ENCODE results near the gene ATP5MC3. TPM values are rescaled to one million over a fixed set of nuclear protein-coding genes. Genes with fewer than 3 reads are reported as not detected.

The ATP5MC3 gene
- total RNA-seq, 1 experiment from 2014 or later = 287 TPM

GRCh38 chr2:175152242-175152641 is 29.3 kb downstream of the ATP5MC3 start:
- in situ Hi-C loops (cut with HindIII; ENCODE audit: low pct_unique_long_range_greater_than_20kb, low sequenced_read_pairs) = no loop called here
- ChIA-PET CTCF (no interaction called here), POLR2A (no interaction called here)
- BruUV-seq (replicated peaks) = no TSS peak
- intact Hi-C loops (cut with micrococcal nuclease; ENCODE audit: unreplicated experiment) = no loop called here
- ATAC-seq (no peak), DNase-seq (ENCODE audit: low read depth, low spot score) (no peak)
- Histone ChIP-seq H3K4me3 (ENCODE audit: low read depth in 2 of 2, low read length in 2 of 2) (no peak overlapping the region), H3K27ac (ENCODE audit: low read length) (no peak overlapping the region), H3K27me3 (ENCODE audit: control insufficient read depth, insufficient read depth, low read length) (no peaks in the 10 kb centered on the region), H3K9me3 (ENCODE audit: control insufficient read depth, insufficient read depth, low read depth, low read length) (no peaks in the 10 kb centered on the region), H3K4me1 (ENCODE audit: control insufficient read depth, insufficient read depth, low read length) (peaks cover 17% of the 10 kb centered on the region; the same call in 1 of the 2 replicates), H3K36me3 (ENCODE audit: control insufficient read depth, insufficient read depth, low read length) (peaks cover 3% of the 10 kb centered on the region; the same call in 1 of the 2 replicates)
- TF ChIP-seq TCF7L2 (IDR thresholded peaks at IDR 0.05; ENCODE audit: low read depth, low read length) (no peak), POLR2AphosphoS5 (IDR thresholded peaks at IDR 0.05; ENCODE audit: low read depth, low read length) (no peak), CTCF (IDR thresholded peaks at IDR 0.05) (no peak), SIN3A (IDR thresholded peaks at IDR 0.05; ENCODE audit: borderline replicate concordance, insufficient read depth, low read depth, low read length) (no peak), REST (IDR thresholded peaks at IDR 0.05; ENCODE audit: insufficient read depth in 1 of 2, low read depth in 2 of 2, low read length in 1 of 2) (no peak)

- ATAC-seq = no peak
- POLR2A ChIA-PET = no interaction called here
- intact Hi-C loops (cut with micrococcal nuclease; ENCODE audit: unreplicated experiment) = no loop called here
These were observed 29.7 kb downstream of the ATP5MC3 start for GRCh38 chr2:175151791-175152190.

More at GRCh38 chr2:175151791-175152190, 29.7 kb downstream of the ATP5MC3 start:
- BruUV-seq (replicated peaks) = no TSS peak
- no peaks in the 10 kb centered on the region for H3K27me3 ChIP-seq (ENCODE audit: control insufficient read depth, insufficient read depth, low read length)
- peaks cover 17% of the 10 kb centered on the region; the same call in 1 of the 2 replicates for H3K4me1 ChIP-seq (ENCODE audit: control insufficient read depth, insufficient read depth, low read length)
- H3K4me3 ChIP-seq (ENCODE audit: low read depth in 2 of 2, low read length in 2 of 2) = no peak overlapping the region
- no peaks in the 10 kb centered on the region for H3K9me3 ChIP-seq (ENCODE audit: control insufficient read depth, insufficient read depth, low read depth, low read length)
- H3K36me3 ChIP-seq (ENCODE audit: control insufficient read depth, insufficient read depth, low read length) = peaks cover 3% of the 10 kb centered on the region; the same call in 1 of the 2 replicates
- in situ Hi-C loops (cut with HindIII; ENCODE audit: low pct_unique_long_range_greater_than_20kb, low sequenced_read_pairs) = no loop called here
- CTCF ChIA-PET = no interaction called here
- DNase-seq (ENCODE audit: low read depth, low spot score) = no peak
- TF ChIP-seq REST (IDR thresholded peaks at IDR 0.05; ENCODE audit: insufficient read depth in 1 of 2, low read depth in 2 of 2, low read length in 1 of 2) (no peak), CTCF (IDR thresholded peaks at IDR 0.05) (no peak), SIN3A (IDR thresholded peaks at IDR 0.05; ENCODE audit: borderline replicate concordance, insufficient read depth, low read depth, low read length) (no peak), TCF7L2 (IDR thresholded peaks at IDR 0.05; ENCODE audit: low read depth, low read length) (no peak), POLR2AphosphoS5 (IDR thresholded peaks at IDR 0.05; ENCODE audit: low read depth, low read length) (no peak)
- no peak overlapping the region for H3K27ac ChIP-seq (ENCODE audit: low read length)
